Parathyroid adenoma (tissue), 2 donors: ENCODE measurements around the gene KCNQ1.

Source experiments
- H2AFZ ChIP-seq: fragments of 300-600 bp; sonication (generic); one replicate; pipeline ENCODE4 v1.7.0; 2017; ENCODE audit warnings: antibody characterized with exemption, mild to moderate bottlenecking
- H3K27ac ChIP-seq: fragments of 300-600 bp; sonication (generic); one replicate; pipeline ENCODE4 v1.7.0; 2017
- H3K27me3 ChIP-seq: fragments of 300-600 bp; sonication (generic); one replicate; pipeline ENCODE4 v1.7.0; 2017; ENCODE audit warnings: low read length; ENCODE audit not compliant: control insufficient read depth, insufficient read depth
- H3K36me3 ChIP-seq: fragments of 300-600 bp; sonication (generic); one replicate; pipeline ENCODE4 v1.7.0; 2017; ENCODE audit warnings: low read length; ENCODE audit not compliant: control insufficient read depth, insufficient read depth
- H3K4me1 ChIP-seq: fragments of 300-600 bp; sonication (generic); one replicate; pipeline ENCODE4 v1.7.0; 2017; ENCODE audit warnings: control low read depth
- H3K4me2 ChIP-seq: fragments of 300-600 bp; sonication (generic); one replicate; pipeline ENCODE4 v1.7.0; 2017; ENCODE audit warnings: low read length
- H3K4me3 ChIP-seq: fragments of 300-600 bp; sonication (generic); one replicate; pipeline ENCODE4 v1.7.0; 2017; ENCODE audit warnings: low read depth, low read length
- H3K79me2 ChIP-seq: fragments of 300-600 bp; sonication (generic); one replicate; pipeline ENCODE4 v1.7.0; 2017; ENCODE audit warnings: control low read depth
- H3K9ac ChIP-seq: fragments of 300-600 bp; sonication (generic); one replicate; pipeline ENCODE4 v1.7.0; 2017; ENCODE audit warnings: mild to moderate bottlenecking
- H3K9me3 ChIP-seq: fragments of 300-600 bp; sonication (generic); one replicate; pipeline ENCODE4 v1.7.0; 2017; ENCODE audit warnings: low read length; ENCODE audit not compliant: control insufficient read depth
- TF ChIP-seq, protein P1 (sequence below): fragments of 300-600 bp; sonication (generic); IDR thresholded peaks from one replicate; pipeline ENCODE4 v1.7.0; 2017; ENCODE audit warnings: antibody characterized with exemption, mild to moderate bottlenecking
- donor health status: primary hyperparathyroidism.

KCNQ1 gene

DNA sequence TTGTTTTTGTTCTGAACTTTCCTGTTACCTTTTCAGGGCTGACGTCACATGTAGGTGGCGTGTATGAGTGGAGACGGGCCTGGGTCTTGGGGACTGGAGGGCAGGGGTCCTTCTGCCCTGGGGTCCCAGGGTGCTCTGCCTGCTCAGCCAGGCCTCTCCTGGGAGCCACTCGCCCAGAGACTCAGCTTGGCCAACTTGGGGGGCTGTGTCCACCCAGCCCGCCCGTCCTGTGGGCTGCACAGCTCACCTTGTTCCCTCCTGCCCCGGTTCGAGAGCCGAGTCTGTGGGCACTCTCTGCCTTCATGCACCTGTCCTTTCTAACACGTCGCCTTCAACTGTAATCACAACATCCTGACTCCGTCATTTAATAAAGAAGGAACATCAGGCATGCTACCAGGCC, 47.8 kb upstream of the KCNQ1 start:
- Histone ChIP-seq H3K4me2 (no peak overlapping the region), H3K9ac (no peak overlapping the region), H3K9me3 (no peaks in the 10 kb centered on the region), H3K4me3 (no peak overlapping the region), H3K4me1 (peaks cover 5% of the 10 kb centered on the region), H2AFZ (no peak overlapping the region), H3K36me3 (no peaks in the 10 kb centered on the region), H3K79me2 (peaks cover 5% of the 10 kb centered on the region), H3K27me3 (no peaks in the 10 kb centered on the region), H3K27ac (no peak overlapping the region)
- TF ChIP-seq, protein P1, sequence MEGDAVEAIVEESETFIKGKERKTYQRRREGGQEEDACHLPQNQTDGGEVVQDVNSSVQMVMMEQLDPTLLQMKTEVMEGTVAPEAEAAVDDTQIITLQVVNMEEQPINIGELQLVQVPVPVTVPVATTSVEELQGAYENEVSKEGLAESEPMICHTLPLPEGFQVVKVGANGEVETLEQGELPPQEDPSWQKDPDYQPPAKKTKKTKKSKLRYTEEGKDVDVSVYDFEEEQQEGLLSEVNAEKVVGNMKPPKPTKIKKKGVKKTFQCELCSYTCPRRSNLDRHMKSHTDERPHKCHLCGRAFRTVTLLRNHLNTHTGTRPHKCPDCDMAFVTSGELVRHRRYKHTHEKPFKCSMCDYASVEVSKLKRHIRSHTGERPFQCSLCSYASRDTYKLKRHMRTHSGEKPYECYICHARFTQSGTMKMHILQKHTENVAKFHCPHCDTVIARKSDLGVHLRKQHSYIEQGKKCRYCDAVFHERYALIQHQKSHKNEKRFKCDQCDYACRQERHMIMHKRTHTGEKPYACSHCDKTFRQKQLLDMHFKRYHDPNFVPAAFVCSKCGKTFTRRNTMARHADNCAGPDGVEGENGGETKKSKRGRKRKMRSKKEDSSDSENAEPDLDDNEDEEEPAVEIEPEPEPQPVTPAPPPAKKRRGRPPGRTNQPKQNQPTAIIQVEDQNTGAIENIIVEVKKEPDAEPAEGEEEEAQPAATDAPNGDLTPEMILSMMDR, result no peak

DNA sequence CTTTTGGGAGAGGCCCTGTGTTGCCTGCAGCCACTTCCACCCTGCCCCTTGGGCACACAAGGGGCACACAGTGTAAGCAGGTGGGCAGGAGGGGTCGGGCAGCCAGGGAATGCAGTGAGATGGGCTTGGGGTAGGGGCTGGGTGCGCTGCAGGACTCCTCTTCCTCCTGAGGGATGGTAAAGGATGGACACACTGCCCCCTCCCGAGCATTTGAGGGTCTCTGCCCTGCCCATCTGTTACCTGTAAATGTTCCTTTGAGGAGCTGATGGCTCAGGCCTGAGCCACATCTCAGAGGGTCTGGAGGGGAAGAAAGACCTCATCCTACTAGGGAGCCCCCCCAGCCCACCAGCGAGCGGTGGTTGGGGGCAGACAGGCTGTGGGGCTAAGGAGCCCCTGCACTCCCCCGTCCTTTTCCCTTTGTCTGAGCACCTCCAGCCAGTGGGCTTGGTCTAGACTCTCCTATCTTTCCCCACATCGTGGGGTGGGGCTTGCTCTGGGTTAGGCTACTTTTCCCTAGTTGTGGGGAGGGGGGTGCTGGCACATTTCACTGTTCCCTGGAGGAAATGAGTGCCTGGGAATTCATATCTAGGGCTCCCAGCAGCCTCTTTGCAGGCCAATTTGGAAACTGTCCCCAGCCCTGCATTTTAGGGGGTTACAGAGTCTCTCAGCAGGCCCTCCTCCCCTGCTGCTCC, 46.0 kb upstream of the KCNQ1 start:
- H3K9ac ChIP-seq, result peak overlapping the region; percentile 69
- no peaks in the 10 kb centered on the region for H3K36me3 ChIP-seq

DNA sequence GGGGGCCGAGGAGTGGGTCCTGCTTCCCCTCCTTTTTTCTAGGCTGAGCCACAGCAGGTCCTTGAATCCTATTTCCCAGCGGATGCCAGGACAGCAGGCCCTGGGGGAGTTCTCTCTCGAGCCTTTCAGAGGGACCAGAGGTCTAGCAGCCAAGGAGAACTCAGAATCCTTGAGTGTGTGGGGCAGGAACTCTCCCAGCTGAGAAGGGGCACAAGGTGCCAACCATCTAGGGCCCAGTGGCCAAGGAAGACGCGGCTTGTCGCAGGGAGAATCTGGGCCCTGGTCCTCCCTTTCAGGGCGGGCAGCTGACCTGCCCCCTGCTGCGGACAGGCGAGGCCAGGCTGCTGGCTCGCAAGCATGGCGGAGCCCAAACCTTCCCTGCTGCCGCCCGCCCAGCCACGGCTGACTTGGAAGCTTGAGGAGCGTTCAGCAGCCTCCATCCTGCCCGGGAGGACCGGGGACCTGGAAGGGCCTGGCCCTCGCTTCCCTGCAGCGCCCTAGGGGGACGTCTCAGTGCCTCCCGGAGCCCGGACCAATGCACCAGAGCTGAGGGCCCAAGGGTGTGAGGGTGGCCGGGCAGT, 45.2 kb upstream of the KCNQ1 start:
- H3K4me3 ChIP-seq, result peak overlapping the region; percentile 60
- TF ChIP-seq, protein P1, result no peak
- H3K9ac ChIP-seq, result peak overlapping the region; percentile 69
- no peaks in the 10 kb centered on the region for H3K36me3 ChIP-seq
- no peaks in the 10 kb centered on the region for H3K9me3 ChIP-seq
- peaks cover 5% of the 10 kb centered on the region for H3K4me1 ChIP-seq
- peak overlapping the region; percentile 94 for H3K27ac ChIP-seq
- H2AFZ ChIP-seq, result peak overlapping the region; percentile 73
- peak overlapping the region; percentile 71 for H3K4me2 ChIP-seq
- H3K79me2 ChIP-seq, result peaks cover 5% of the 10 kb centered on the region
- H3K27me3 ChIP-seq, result no peaks in the 10 kb centered on the region

More for the DNA sequence above, 46.0 kb upstream of the KCNQ1 start:
- Histone ChIP-seq H3K27me3 (no peaks in the 10 kb centered on the region), H2AFZ (no peak overlapping the region), H3K4me3 (no peak overlapping the region), H3K27ac (peak overlapping the region; percentile 94), H3K9me3 (no peaks in the 10 kb centered on the region), H3K79me2 (peaks cover 5% of the 10 kb centered on the region), H3K4me2 (no peak overlapping the region), H3K4me1 (peaks cover 5% of the 10 kb centered on the region)
- TF ChIP-seq, protein P1, result no peak

DNA sequence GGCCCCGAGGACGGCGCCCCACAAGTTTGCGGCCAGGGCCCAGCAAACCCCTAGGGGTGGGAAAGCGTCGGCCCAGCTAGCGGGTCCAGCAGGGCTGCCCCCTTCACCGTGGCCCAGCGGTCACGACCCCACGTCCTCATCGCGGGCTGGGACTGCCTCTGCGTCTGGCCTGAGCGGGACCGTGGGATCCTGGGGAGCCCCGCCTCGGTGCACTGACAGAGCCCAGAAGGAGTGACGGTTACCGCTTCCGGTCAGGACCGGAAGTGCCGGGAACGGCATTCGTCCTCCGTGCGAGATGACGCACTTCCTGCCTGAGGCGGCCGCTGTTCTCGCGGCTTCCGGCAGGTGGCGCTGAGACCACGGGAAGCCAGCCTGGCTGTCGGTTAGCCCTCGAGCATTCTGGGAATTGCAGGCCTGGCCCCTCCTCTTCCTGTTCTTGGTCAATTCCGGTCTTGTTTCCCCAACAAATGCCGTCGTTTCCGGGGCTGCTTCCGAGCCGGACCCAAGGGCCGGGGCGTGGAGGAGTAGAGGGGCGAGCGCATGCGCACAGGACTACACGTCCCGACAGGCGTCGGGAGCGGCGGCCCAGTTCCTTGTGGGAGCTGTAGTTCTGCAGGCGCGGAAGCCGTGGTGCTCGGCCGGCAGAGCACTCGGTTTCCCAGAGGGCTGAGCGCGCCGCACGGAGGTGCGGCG, 44.6 kb upstream of the KCNQ1 start, which contains the start of gene TSSC4:
TSS of gene TSSC4 (plus strand) at position 682 of the 693 bp plus-strand sequence. CDS start 1,884 bp downstream, outside the sequence.
- Histone ChIP-seq H3K79me2 (peaks cover 5% of the 10 kb centered on the region), H3K4me3 (peak within 1 kb of the TSS; percentile 86), H3K27me3 (no peaks in the 10 kb centered on the region), H3K4me2 (peak within 1 kb of the TSS; percentile 71), H3K9ac (peak within 1 kb of the TSS; percentile 97), H3K9me3 (no peaks in the 10 kb centered on the region), H3K27ac (peak within 1 kb of the TSS; percentile 94), H2AFZ (peak within 1 kb of the TSS; percentile 74), H3K36me3 (no peaks in the 10 kb centered on the region), H3K4me1 (peaks cover 5% of the 10 kb centered on the region)
- TF ChIP-seq, protein P1, result peak; percentile 92
